GM12874 (cell line): Measurements from ENCODE around the gene CPLX1.

Experiments used
- CTCF ChIP-seq: IDR thresholded peaks from 2 replicates; pipeline ENCODE4 v1.5.1; 2011; ENCODE audit warnings: low read depth, mild to moderate bottlenecking, control low read depth, low read length, moderate library complexity; ENCODE audit not compliant: insufficient read depth

Gene CPLX1

GRCh38 chr4:825971-826330 lies at the start of gene CPLX1:
Gene CPLX1 (minus strand): TSS chr4:826129. CDS start chr4:824522, 1,607 bp downstream.
- TF ChIP-seq CTCF, result no peak

- TF ChIP-seq CTCF, result no peak
These were observed 49.3 kb upstream of the CPLX1 start for GRCh38 chr4:874971-875817.

GRCh38 chr4:874056-874455 lies 48.1 kb upstream of the CPLX1 start:
- TF ChIP-seq CTCF, result no peak

- no peak for TF ChIP-seq CTCF
These were observed 46.5 kb upstream of the CPLX1 start for GRCh38 chr4:872241-872981.

- no peak for TF ChIP-seq CTCF
These were observed 45.6 kb upstream of the CPLX1 start for GRCh38 chr4:871484-871883.

GRCh38 chr4:870951-871350 lies 45.0 kb upstream of the CPLX1 start:
- TF ChIP-seq CTCF, result no peak

GRCh38 chr4:869776-870175 lies 43.8 kb upstream of the CPLX1 start:
- no peak for TF ChIP-seq CTCF
